HepG2 (cell line): ENCODE results near the gene FANK1. TPM values are rescaled to one million over a fixed set of nuclear protein-coding genes. Genes with fewer than 3 reads are reported as not detected.
A peak's percentile ranks its signal among the peaks of the same experiment; 100 is the strongest.

Experiments
- ATAC-seq: fragments of 200-7000 bp; cut with Tn5 transposase; 3 replicates; pipeline ENCODE4 v1.9.1; 2020; ENCODE audit warnings: mild to moderate bottlenecking, moderate library complexity
- BruUV-seq: library from RNA; stranded (reverse); fragments of 400-500 nt; replicated peaks from 2 replicates; lab custom pipeline; 2021; lab: Mats Ljungman, UMichigan
- CTCF ChIA-PET: fragments of 300-600 bp; formaldehyde crosslinking; extraction: SDS; loops from one replicate; lab custom pipeline; 2021; ENCODE audit warnings: low total read pairs, inconsistent platforms, low intra/inter-chr PET ratio; lab: Yijun Ruan, JAX
- POLR2A ChIA-PET: fragments of 350-600 bp; sonication (Branson Sonifier 250); formaldehyde crosslinking; loops from one replicate; lab custom pipeline; 2020; ENCODE audit warnings: antibody characterized with exemption, inconsistent platforms; lab: Yijun Ruan, JAX
- DNase-seq: peaks from one replicate; pipeline ENCODE4 v3.0.0-alpha.2; 2015; ENCODE audit warnings: low spot score
- FAIRE-seq: peaks from 3 replicates; lab custom pipeline; 2011; peaks lifted over from hg19 to GRCh38; lab: Jason Lieb, UNC
- H2AFZ ChIP-seq: one replicate; pipeline ENCODE4 v1.6.1; 2011; ENCODE audit warnings: low read length, inconsistent platforms
- H3K27ac ChIP-seq: fragments of 300-600 bp; 3 replicates; pipeline ENCODE4 v1.8.0; 2011; ENCODE audit warnings: mixed run types, mild to moderate bottlenecking, mixed read lengths, low read length, inconsistent platforms; ENCODE audit not compliant: insufficient read depth; ENCODE audit errors: extremely low read length
- H3K27me3 ChIP-seq, 2 experiments: fragments of 200-600 bp in 1 of 2; 2 replicates in 1 of 2; 3 replicates in 1 of 2; pipeline versions ENCODE4 v1.6.0 to v1.8.0; 2011; ENCODE audit warnings: low read length in 2 of 2, mild to moderate bottlenecking in 2 of 2, moderate library complexity in 2 of 2, inconsistent platforms in 1 of 2; ENCODE audit not compliant: insufficient read depth in 2 of 2, control insufficient read depth in 1 of 2
- H3K36me3 ChIP-seq, 2 experiments: fragments of 200-600 bp in 1 of 2; replicated peaks in 1 of 2; 2 replicates in 1 of 2; 3 replicates in 1 of 2; pipeline versions ENCODE4 v1.5.1 to v1.8.0; 2011; ENCODE audit warnings: low read length in 2 of 2, inconsistent platforms in 1 of 2; ENCODE audit not compliant: insufficient read depth in 2 of 2, control insufficient read depth in 1 of 2
- H3K4me1 ChIP-seq: 2 replicates; pipeline ENCODE4 v1.5.1; 2012; ENCODE audit warnings: low read length, inconsistent platforms; ENCODE audit not compliant: insufficient read depth
- H3K4me2 ChIP-seq: 2 replicates; pipeline ENCODE4 v1.6.0; 2011; ENCODE audit warnings: low read depth, low read length, inconsistent platforms
- H3K4me3 ChIP-seq, 3 experiments: fragments of 200-600 bp in 1 of 3; sonication (generic), shearing (Covaris generic) in 1 of 3; replicated peaks in 1 of 3; 2 replicates each; pipeline ENCODE4 v1.5.1; 2011 to 2016; ENCODE audit warnings: low read length in 3 of 3, inconsistent platforms in 2 of 3, low read depth in 2 of 3, mild to moderate bottlenecking in 2 of 3, control low read depth in 1 of 3, mixed read lengths in 1 of 3; ENCODE audit not compliant: insufficient read depth in 1 of 3
- H3K79me2 ChIP-seq: one replicate; pipeline ENCODE4 v1.6.1; 2011; ENCODE audit warnings: low read length, inconsistent platforms; ENCODE audit not compliant: insufficient read depth
- H3K9ac ChIP-seq: 2 replicates; pipeline ENCODE4 v1.6.0; 2011; ENCODE audit warnings: mild to moderate bottlenecking, low read depth, low read length, inconsistent platforms; ENCODE audit not compliant: insufficient read depth
- H3K9me3 ChIP-seq: 2 replicates; pipeline ENCODE4 v1.5.1; 2012; ENCODE audit warnings: mild to moderate bottlenecking, low read length
- H4K20me1 ChIP-seq: 2 replicates; pipeline ENCODE4 v1.6.0; 2011; ENCODE audit warnings: inconsistent platforms, mild to moderate bottlenecking, low read length, moderate library complexity; ENCODE audit not compliant: insufficient read depth
- DNMT3B ChIP-seq: conservative IDR thresholded peaks from 2 replicates; pipeline ENCODE4 v1.6.1; 2016; ENCODE audit warnings: missing biosample characterization, control low read depth
- ELF1 ChIP-seq: sonication (generic); formaldehyde crosslinking; IDR thresholded peaks from 2 replicates; pipeline ENCODE4 v1.4.0; 2020; ENCODE audit warnings: missing genetic modification reagents
- ELF3 ChIP-seq: IDR thresholded peaks from 2 replicates; pipeline ENCODE4 v1.6.1; 2016; ENCODE audit warnings: missing genetic modification reagents, missing compliant biosample characterization
- FOXA1 ChIP-seq, 2 experiments: fragments of 450-650 bp in 1 of 2; sonication (generic) in 1 of 2; formaldehyde crosslinking in 1 of 2; IDR thresholded peaks; 2 replicates each; pipeline versions ENCODE4 v1.4.0 to v1.6.1; 2016 to 2020; ENCODE audit warnings: missing genetic modification reagents in 1 of 2
- FOXP1 ChIP-seq, 2 experiments: fragments of 450-650 bp in 1 of 2; IDR thresholded peaks; 2 replicates each; pipeline ENCODE4 v1.6.1; 2017 to 2018; ENCODE audit warnings: antibody characterized with exemption in 1 of 2
- IKZF1 ChIP-seq: fragments of 450-650 bp; IDR thresholded peaks from 2 replicates; pipeline ENCODE4 v1.7.1; 2016
- PHF20 ChIP-seq: sonication (generic); formaldehyde crosslinking; IDR thresholded peaks from 2 replicates; pipeline ENCODE4 v1.5.0; 2020; ENCODE audit warnings: mild to moderate bottlenecking, missing genetic modification reagents
- SMC3 ChIP-seq: IDR thresholded peaks from 2 replicates; pipeline ENCODE4 v1.6.1; 2011; ENCODE audit warnings: low read length, improper control_type of control experiment
- SMYD3 ChIP-seq: sonication (generic); formaldehyde crosslinking; IDR thresholded peaks from 2 replicates; pipeline ENCODE4 v1.8.1; 2023; ENCODE audit warnings: mild to moderate bottlenecking, missing genetic modification reagents
- SNAPC2 ChIP-seq: sonication (generic); formaldehyde crosslinking; IDR thresholded peaks from 2 replicates; pipeline ENCODE4 v1.8.1; 2022; ENCODE audit warnings: mild to moderate bottlenecking, missing genetic modification reagents
- SOX5 ChIP-seq: IDR thresholded peaks from 2 replicates; pipeline ENCODE4 v1.6.1; 2016; ENCODE audit warnings: borderline replicate concordance
- TEAD3 ChIP-seq: optimal IDR thresholded peaks from 2 replicates; pipeline ENCODE3; 2016; ENCODE audit warnings: borderline replicate concordance
- ZNF251 ChIP-seq: sonication (generic); formaldehyde crosslinking; IDR thresholded peaks from 2 replicates; pipeline ENCODE4 v1.9.0; 2021; ENCODE audit warnings: mild to moderate bottlenecking, missing genetic modification reagents
- ZNF274 ChIP-seq: sonication (generic); formaldehyde crosslinking; IDR thresholded peaks from 2 replicates; pipeline ENCODE4 v1.5.1; 2020; ENCODE audit warnings: mild to moderate bottlenecking, missing genetic modification reagents
- ZNF556 ChIP-seq: sonication (generic); formaldehyde crosslinking; IDR thresholded peaks from 2 replicates; pipeline ENCODE4 v1.4.0; 2020; ENCODE audit warnings: mild to moderate bottlenecking, missing genetic modification reagents, borderline replicate concordance
- ZNF678 ChIP-seq: sonication (generic); formaldehyde crosslinking; IDR thresholded peaks from 2 replicates; pipeline ENCODE4 v1.4.0; 2020; ENCODE audit warnings: mild to moderate bottlenecking, missing genetic modification reagents
- ZNF891 ChIP-seq: sonication (generic); formaldehyde crosslinking; IDR thresholded peaks from 2 replicates; pipeline ENCODE4 v1.5.0; 2020; ENCODE audit warnings: mild to moderate bottlenecking, missing genetic modification reagents
- ZZZ3 ChIP-seq: sonication (generic); formaldehyde crosslinking; IDR thresholded peaks from 2 replicates; pipeline ENCODE4 v1.4.0; 2020; ENCODE audit warnings: missing genetic modification reagents, mild to moderate bottlenecking, borderline replicate concordance
- WGBS: methylation state at CpG from one replicate; pipeline ENCODE4 v1.1.6; 2017; ENCODE audit warnings: low lambda C conversion rate; 5-methylcytosine and 5-hydroxymethylcytosine counted together
- in situ Hi-C: cut with HindIII; loops from 2 replicates; pipeline ENCODE4 v1.10.0; 2017; ENCODE audit warnings: low pct_unique_long_range_greater_than_20kb; ENCODE audit not compliant: extremely low pct_ligation_motif_present
- intact Hi-C: fragments of 100-400 bp; cut with micrococcal nuclease; formaldehyde crosslinking; loops from one replicate; pipeline ENCODE4 v1.10.0; 2022; ENCODE audit not compliant: unreplicated experiment
- polyA plus RNA-seq, 8 experiments: library from polyadenylated mRNA; depleted of rRNA in 3 of 8; stranded (reverse) in 7 of 8; unstranded in 1 of 8; fragments of >200 nt; fragmentation: Illumina TruSeq in 4 of 8; extraction: Trizol in 4 of 8; gene quantifications; 2 replicates each; pipeline versions ENCODE4 v1.2.1 to v1.2.3, GENCODE V29; 2011 to 2016; ENCODE audit warnings: low read depth in 4 of 8, missing spikeins in 1 of 8, mixed read lengths in 1 of 8; ENCODE audit not compliant: insufficient read depth in 1 of 8
- total RNA-seq, 5 experiments: library from RNA; depleted of rRNA; stranded (reverse); fragments of >200 nt; fragmentation: Illumina TruSeq; extraction: Trizol; gene quantifications; 2 replicates each; pipeline ENCODE4 v1.2.3, GENCODE V29; 2016; ENCODE audit warnings: low read depth in 1 of 5
- TF ChIP-seq, protein P1 (sequence below): sonication (generic); formaldehyde crosslinking; IDR thresholded peaks from 2 replicates; pipeline ENCODE4 v1.5.1; 2020; ENCODE audit warnings: missing genetic modification reagents, mild to moderate bottlenecking, borderline replicate concordance
- TF ChIP-seq, protein P2 (sequence below): sonication (generic); formaldehyde crosslinking; IDR thresholded peaks from 2 replicates; pipeline ENCODE4 v1.5.1; 2020; ENCODE audit warnings: missing genetic modification reagents, mild to moderate bottlenecking, borderline replicate concordance
- TF ChIP-seq, protein P3 (sequence below): sonication (generic); formaldehyde crosslinking; IDR thresholded peaks from 2 replicates; pipeline ENCODE4; 2020; ENCODE audit warnings: missing genetic modification reagents, mild to moderate bottlenecking, borderline replicate concordance

FANK1 gene
- total and polyA plus RNA-seq, 2 of the 13 experiments (the other 11 are each of a cell fraction or from before 2014, with no cell fraction given): 0.22 TPM; not detected in 1

DNA sequence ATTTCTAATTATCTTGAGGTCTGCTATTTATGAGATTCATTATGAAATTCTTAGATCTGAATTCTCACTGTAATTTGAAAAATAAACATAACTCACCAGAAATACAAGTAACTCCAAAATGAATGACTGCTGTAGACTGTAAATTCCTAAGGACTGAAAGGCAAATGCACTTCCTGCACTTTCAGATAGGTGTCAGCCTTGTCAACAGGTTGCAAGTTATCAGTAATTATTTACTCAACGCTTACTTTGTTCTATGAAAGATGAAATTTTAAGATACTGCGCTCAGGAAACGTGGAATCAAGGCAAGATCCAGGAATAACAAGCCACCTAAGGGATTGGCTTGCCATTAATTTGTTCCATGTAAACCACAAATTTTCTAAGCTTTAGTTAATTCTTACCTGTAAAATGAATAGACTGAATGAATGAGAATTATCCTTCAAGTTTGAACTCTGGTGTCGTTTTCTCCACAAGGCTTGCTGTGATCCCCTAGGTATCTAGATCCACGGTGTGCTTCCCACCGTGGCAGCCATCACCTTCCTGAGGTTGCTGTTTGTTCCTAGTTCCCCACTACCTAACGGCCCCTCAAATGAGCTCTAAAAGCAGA lies 27.9 kb upstream of the FANK1 start:
- ATAC-seq (peak; percentile 66), DNase-seq (peak; percentile 48), FAIRE-seq (peak; percentile 83)
- H3K27ac ChIP-seq: no peak overlapping the region
- intact Hi-C loops (loop anchor here (2.0 to 5.0 kb wide), 4 partner anchors 66 to 729 kb away; no protein-coding TSS in a partner anchor), in situ Hi-C loops (no loop called here)
- no peak overlapping the region for H2AFZ ChIP-seq
- H3K36me3 ChIP-seq: peaks cover 12% of the 10 kb centered on the region in 2 experiments; a peak in 4 of 5 replicates
- H3K4me3 ChIP-seq: no peak overlapping the region
- H3K9ac ChIP-seq: no peak overlapping the region
- no TSS peak for BruUV-seq
- H3K9me3 ChIP-seq: no peaks in the 10 kb centered on the region
- no peaks in the 10 kb centered on the region for H4K20me1 ChIP-seq
- no peaks in the 10 kb centered on the region for H3K79me2 ChIP-seq
- POLR2A ChIA-PET: no interaction called here
- 41% methylated on average over 7 of the region's 7 CpGs for whole genome bisulfite sequencing
- CTCF ChIA-PET: interaction anchor here (1.1 to 1.2 kb wide), 3 partner anchors 65 to 636 kb away, joined by 3 to 4 read pairs (median 3); no protein-coding TSS in a partner anchor
- no peak overlapping the region for H3K4me2 ChIP-seq
- H3K4me1 ChIP-seq: no peaks in the 10 kb centered on the region
- H3K27me3 ChIP-seq: no peaks in the 10 kb centered on the region
- TF ChIP-seq ZZZ3 (CRISPR knock-in tag) (no peak), SOX5 (CRISPR knock-in tag) (no peak), PHF20 (CRISPR knock-in tag) (no peak), IKZF1 (no peak), FOXP1 (IDR thresholded peaks at IDR 0.05) (no peak), FOXP1 (CRISPR knock-in tag; IDR thresholded peaks at IDR 0.05) (no peak), SMYD3 (CRISPR knock-in tag) (no peak), ZNF891 (CRISPR knock-in tag) (no peak), ELF1 (CRISPR knock-in tag) (no peak), ELF3 (CRISPR knock-in tag) (0 out of 2 replicates have a peak, but pooled peaks have one; percentile 9), DNMT3B (CRISPR knock-in tag) (no peak), ZNF274 (CRISPR knock-in tag) (no peak), TEAD3 (CRISPR knock-in tag) (peak; percentile 20), FOXA1 (IDR thresholded peaks at IDR 0.05) (no peak), FOXA1 (CRISPR knock-in tag; IDR thresholded peaks at IDR 0.05) (peak; percentile 54), ZNF556 (CRISPR knock-in tag) (no peak), ZNF678 (no peak), SNAPC2 (CRISPR knock-in tag) (no peak), SMC3 (peak; percentile 48; the same call in 1 of the 2 replicates), ZNF251 (CRISPR knock-in tag) (no peak)
- TF ChIP-seq, protein P1, sequence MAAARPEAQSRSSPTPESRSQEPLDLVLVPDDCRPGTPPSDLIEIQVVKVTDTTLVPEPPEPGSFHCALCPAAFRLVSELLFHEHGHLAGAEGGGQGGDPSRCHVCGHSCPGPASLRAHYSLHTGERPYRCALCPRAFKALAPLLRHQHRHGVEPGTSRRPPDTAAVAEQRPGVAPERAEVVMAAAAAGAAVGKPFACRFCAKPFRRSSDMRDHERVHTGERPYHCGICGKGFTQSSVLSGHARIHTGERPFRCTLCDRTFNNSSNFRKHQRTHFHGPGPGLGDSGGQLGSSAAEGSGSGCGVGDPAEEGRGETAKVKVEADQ (CRISPR knock-in tag): no peak
- TF ChIP-seq, protein P2, sequence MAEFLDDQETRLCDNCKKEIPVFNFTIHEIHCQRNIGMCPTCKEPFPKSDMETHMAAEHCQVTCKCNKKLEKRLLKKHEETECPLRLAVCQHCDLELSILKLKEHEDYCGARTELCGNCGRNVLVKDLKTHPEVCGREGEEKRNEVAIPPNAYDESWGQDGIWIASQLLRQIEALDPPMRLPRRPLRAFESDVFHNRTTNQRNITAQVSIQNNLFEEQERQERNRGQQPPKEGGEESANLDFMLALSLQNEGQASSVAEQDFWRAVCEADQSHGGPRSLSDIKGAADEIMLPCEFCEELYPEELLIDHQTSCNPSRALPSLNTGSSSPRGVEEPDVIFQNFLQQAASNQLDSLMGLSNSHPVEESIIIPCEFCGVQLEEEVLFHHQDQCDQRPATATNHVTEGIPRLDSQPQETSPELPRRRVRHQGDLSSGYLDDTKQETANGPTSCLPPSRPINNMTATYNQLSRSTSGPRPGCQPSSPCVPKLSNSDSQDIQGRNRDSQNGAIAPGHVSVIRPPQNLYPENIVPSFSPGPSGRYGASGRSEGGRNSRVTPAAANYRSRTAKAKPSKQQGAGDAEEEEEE (CRISPR knock-in tag): no peak
- TF ChIP-seq, protein P3, sequence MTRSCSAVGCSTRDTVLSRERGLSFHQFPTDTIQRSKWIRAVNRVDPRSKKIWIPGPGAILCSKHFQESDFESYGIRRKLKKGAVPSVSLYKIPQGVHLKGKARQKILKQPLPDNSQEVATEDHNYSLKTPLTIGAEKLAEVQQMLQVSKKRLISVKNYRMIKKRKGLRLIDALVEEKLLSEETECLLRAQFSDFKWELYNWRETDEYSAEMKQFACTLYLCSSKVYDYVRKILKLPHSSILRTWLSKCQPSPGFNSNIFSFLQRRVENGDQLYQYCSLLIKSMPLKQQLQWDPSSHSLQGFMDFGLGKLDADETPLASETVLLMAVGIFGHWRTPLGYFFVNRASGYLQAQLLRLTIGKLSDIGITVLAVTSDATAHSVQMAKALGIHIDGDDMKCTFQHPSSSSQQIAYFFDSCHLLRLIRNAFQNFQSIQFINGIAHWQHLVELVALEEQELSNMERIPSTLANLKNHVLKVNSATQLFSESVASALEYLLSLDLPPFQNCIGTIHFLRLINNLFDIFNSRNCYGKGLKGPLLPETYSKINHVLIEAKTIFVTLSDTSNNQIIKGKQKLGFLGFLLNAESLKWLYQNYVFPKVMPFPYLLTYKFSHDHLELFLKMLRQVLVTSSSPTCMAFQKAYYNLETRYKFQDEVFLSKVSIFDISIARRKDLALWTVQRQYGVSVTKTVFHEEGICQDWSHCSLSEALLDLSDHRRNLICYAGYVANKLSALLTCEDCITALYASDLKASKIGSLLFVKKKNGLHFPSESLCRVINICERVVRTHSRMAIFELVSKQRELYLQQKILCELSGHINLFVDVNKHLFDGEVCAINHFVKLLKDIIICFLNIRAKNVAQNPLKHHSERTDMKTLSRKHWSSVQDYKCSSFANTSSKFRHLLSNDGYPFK (CRISPR knock-in tag): no peak
